Activated naive CD4-positive, alpha-beta T cell treated with Interleukin-2 at 50 U/mL for 16 hours (primary cell): ENCODE results near the gene GATAD2B.
"Not testable (repeated sequence)": the region's sequence is repeated elsewhere in the genome, so short reads cannot be mapped to it uniquely, and the experiment has no call there.

Experiments used
- DNase-seq: peaks from one replicate; pipeline ENCODE4 v3.0.0-alpha.2; 2020

The GATAD2B gene

GRCh38 chr1:153929426-153929825 lies 6.7 kb upstream of the GATAD2B start:
- DNase-seq: no peak

- DNase-seq: no peak
Measured at GRCh38 chr1:153928791-153929341, 6.1 kb upstream of the GATAD2B start.

- no peak for DNase-seq
Measured at GRCh38 chr1:153928245-153928644, 5.5 kb upstream of the GATAD2B start.

GRCh38 chr1:153926405-153926804 lies 3.6 kb upstream of the GATAD2B start:
- DNase-seq: no peak

- DNase-seq: peak; percentile 61
Measured at GRCh38 chr1:153922076-153922971, 448 bp downstream of the GATAD2B start.

- no peak for DNase-seq
Measured at GRCh38 chr1:153921803-153922075, 1.0 kb downstream of the GATAD2B start.

GRCh38 chr1:153921080-153921802 lies 1.5 kb downstream of the GATAD2B start:
- no peak for DNase-seq

- no peak for DNase-seq
Measured at GRCh38 chr1:153919876-153920852, 2.6 kb downstream of the GATAD2B start.

- no peak for DNase-seq
Measured at GRCh38 chr1:153916297-153916696, 6.5 kb downstream of the GATAD2B start.

- DNase-seq: no peak
Measured at GRCh38 chr1:153912349-153912748, 10.4 kb downstream of the GATAD2B start.

GRCh38 chr1:153910560-153910959 lies 12.2 kb downstream of the GATAD2B start:
- DNase-seq: not testable (repeated sequence)

GRCh38 chr1:153908071-153908470 lies 14.7 kb downstream of the GATAD2B start:
- DNase-seq: no peak

- no peak for DNase-seq
Measured at GRCh38 chr1:153907134-153907533, 15.6 kb downstream of the GATAD2B start.

GRCh38 chr1:153906396-153906795 lies 16.4 kb downstream of the GATAD2B start:
- DNase-seq: no peak

- DNase-seq: not testable (repeated sequence)
Measured at GRCh38 chr1:153905908-153906307, 16.9 kb downstream of the GATAD2B start.

- DNase-seq: no peak
Measured at GRCh38 chr1:153903841-153904455, 18.8 kb downstream of the GATAD2B start.

- DNase-seq: no peak
Measured at GRCh38 chr1:153899509-153899908, 23.3 kb downstream of the GATAD2B start.

- DNase-seq: not testable (repeated sequence)
Measured at GRCh38 chr1:153895866-153896265, 26.9 kb downstream of the GATAD2B start.

- DNase-seq: not testable (repeated sequence)
Measured at GRCh38 chr1:153891042-153891441, 31.7 kb downstream of the GATAD2B start.

GRCh38 chr1:153888533-153888932 lies 34.2 kb downstream of the GATAD2B start:
- DNase-seq: no peak

GRCh38 chr1:153886127-153886526 lies 36.6 kb downstream of the GATAD2B start:
- no peak for DNase-seq

- DNase-seq: no peak
Measured at GRCh38 chr1:153883223-153883622, 39.5 kb downstream of the GATAD2B start.
